ENCODE data around the gene PYHIN1.

PYHIN1 gene

GRCh38 chr1:158931055-158931737 is at the start of gene PYHIN1:
Gene PYHIN1 (plus strand): TSS chr1:158931552. CDS start chr1:158936911, 5,359 bp downstream.
- no peak for DNase-seq (ENCODE audit: low spot score)

GRCh38 chr1:158893654-158894053 is 37.7 kb upstream of the PYHIN1 start:
- DNase-seq (ENCODE audit: low spot score) = no peak

GRCh38 chr1:158898722-158899121 is 32.6 kb upstream of the PYHIN1 start:
- no peak for DNase-seq (ENCODE audit: low spot score)

- no peak for DNase-seq (ENCODE audit: low spot score)
Observed at GRCh38 chr1:158901623-158902022, 29.7 kb upstream of the PYHIN1 start.

- DNase-seq (ENCODE audit: low spot score) = no peak
Observed at GRCh38 chr1:158916085-158916484, 15.3 kb upstream of the PYHIN1 start.

- DNase-seq (ENCODE audit: low spot score) = no peak
Observed at GRCh38 chr1:158924677-158925076, 6.7 kb upstream of the PYHIN1 start.

- no peak for DNase-seq (ENCODE audit: low spot score)
Observed at GRCh38 chr1:158930504-158930903, 848 bp upstream of the PYHIN1 start.

GRCh38 chr1:158932171-158932570 is 819 bp downstream of the PYHIN1 start:
- no peak for DNase-seq (ENCODE audit: low spot score)

- DNase-seq (ENCODE audit: low spot score) = no peak
Observed at GRCh38 chr1:158933621-158934020, 2.3 kb downstream of the PYHIN1 start.

GRCh38 chr1:158939180-158939579 is 7.8 kb downstream of the PYHIN1 start:
- DNase-seq (ENCODE audit: low spot score) = no peak

- DNase-seq (ENCODE audit: low spot score) = no peak
Observed at GRCh38 chr1:158941317-158941716, 10.0 kb downstream of the PYHIN1 start.

GRCh38 chr1:158942490-158942889 is 11.1 kb downstream of the PYHIN1 start:
- DNase-seq (ENCODE audit: low spot score) = no peak

GRCh38 chr1:158943059-158943458 is 11.7 kb downstream of the PYHIN1 start:
- no peak for DNase-seq (ENCODE audit: low spot score)

- DNase-seq (ENCODE audit: low spot score) = no peak
Observed at GRCh38 chr1:158945061-158945460, 13.7 kb downstream of the PYHIN1 start.

GRCh38 chr1:158946785-158947184 is 15.4 kb downstream of the PYHIN1 start:
- DNase-seq (ENCODE audit: low spot score) = no peak

GRCh38 chr1:158951956-158952355 is 20.6 kb downstream of the PYHIN1 start:
- no peak for DNase-seq (ENCODE audit: low spot score)

GRCh38 chr1:158952416-158952815 is 21.1 kb downstream of the PYHIN1 start:
- no peak for DNase-seq (ENCODE audit: low spot score)

GRCh38 chr1:158961178-158961577 is 29.8 kb downstream of the PYHIN1 start:
- DNase-seq (ENCODE audit: low spot score) = no peak

- DNase-seq (ENCODE audit: low spot score) = no peak
Observed at GRCh38 chr1:158962983-158963382, 31.6 kb downstream of the PYHIN1 start.

GRCh38 chr1:158969166-158969565 is 37.8 kb downstream of the PYHIN1 start:
- no peak for DNase-seq (ENCODE audit: low spot score)

- DNase-seq (ENCODE audit: low spot score) = no peak
Observed at GRCh38 chr1:158969855-158970254, 38.5 kb downstream of the PYHIN1 start.

GRCh38 chr1:158972841-158973240 is 41.5 kb downstream of the PYHIN1 start:
- no peak for DNase-seq (ENCODE audit: low spot score)

GRCh38 chr1:158976219-158976618 is 44.9 kb downstream of the PYHIN1 start:
- no peak for DNase-seq (ENCODE audit: low spot score)

GRCh38 chr1:158978730-158979129 is 47.4 kb downstream of the PYHIN1 start:
- no peak for DNase-seq (ENCODE audit: low spot score)
